Spleen (tissue), 10 donors: Measurements from ENCODE around the gene FEN1. TPM values are rescaled to one million over a fixed set of nuclear protein-coding genes. Genes with fewer than 3 reads are reported as not detected.

ENCODE experiments used
- polyA plus RNA-seq, 3 donors: library from polyadenylated mRNA; stranded (reverse); fragments of 200-250 nt; gene quantifications; one replicate each; pipeline ENCODE4 v1.2.1, GENCODE V29; 2013
- total RNA-seq, 7 donors: library from RNA; depleted of rRNA in 3 of 7; stranded (reverse); fragments of >200 nt in 3 of 7; fragmentation: NEBNext Ultra II Directional in 4 of 7; extraction: Animal tissue kit (Norgen Biotek cat#: 25700) in 4 of 7; gene quantifications; one replicate each; pipeline versions ENCODE4 v1.1.0 to v1.2.1, GENCODE V29; 2016 to 2021
- donor health status: healthy with polysubstance abuse.
- donor health status: DM: no; HTN: no; CAD: no; lungs with moderate emphysema.
- donor health status: DM: no; HTN: no; CAD: no.
- donor health status: Bipolar disorder and iron deficiency.
- donor health status: healthy.
- donor health status: DM: no; HTN: no; CAD: no.
- donor health status: DM: yes; HTN: yes; CAD: no.

FEN1 gene
- total and polyA plus RNA-seq, 10 donors, result 7.3 to 17.2 (median 14.8) TPM

Other genes with a start within 250 kb of the FEN1 start
- 1 to 10 TPM; 1.1 to 5.3 (median 3.3) TPM for gene SYT7, start 211.8 kb upstream of the FEN1 start, total RNA-seq
- under 1 TPM; 0.14 to 0.48 (median 0.43) TPM for gene SYT7, start 211.8 kb upstream of the FEN1 start, polyA plus RNA-seq
- 1 to 10 TPM; 2.0 to 5.0 (median 3.9) TPM for gene DAGLA, start 112.5 kb upstream of the FEN1 start, total RNA-seq
- gene DAGLA, start 112.5 kb upstream of the FEN1 start, polyA plus RNA-seq, result 1 to 10 TPM in 1 of 3 donors, under 1 TPM in 2; 0.27 to 1.2 (median 0.35) TPM
- 1 to 10 TPM in 1 of 7 donors, under 1 TPM in 6; 0.32 to 1.5 (median 0.79) TPM for gene MYRF, start 40.3 kb upstream of the FEN1 start, total RNA-seq
- gene MYRF, start 40.3 kb upstream of the FEN1 start, polyA plus RNA-seq, result under 1 TPM; 0.15 to 0.50 (median 0.45) TPM
- 10 to 100 TPM; 52.4 to 85.2 (median 62.0) TPM for gene TMEM258, start 312 bp upstream of the FEN1 start, total RNA-seq
- 100 to 1,000 TPM; 122 to 185 (median 125) TPM for gene TMEM258, start 312 bp upstream of the FEN1 start, polyA plus RNA-seq
- gene FADS1, start 24.1 kb downstream of the FEN1 start, total RNA-seq, result 10 to 100 TPM in 6 of 7 donors, 1 to 10 TPM in 1; 8.6 to 25.6 (median 12.9) TPM
- gene FADS1, start 24.1 kb downstream of the FEN1 start, polyA plus RNA-seq, result 1 to 10 TPM; 2.2 to 6.7 (median 3.3) TPM
- 10 to 100 TPM in 5 of 7 donors, 1 to 10 TPM in 2; 2.8 to 20.6 (median 11.1) TPM for gene FADS2, start 35.4 kb downstream of the FEN1 start, total RNA-seq
- 10 to 100 TPM in 2 of 3 donors, 1 to 10 TPM in 1; 5.5 to 16.8 (median 14.6) TPM for gene FADS2, start 35.4 kb downstream of the FEN1 start, polyA plus RNA-seq
- gene FADS3, start 98.6 kb downstream of the FEN1 start, total RNA-seq, result 10 to 100 TPM; 26.3 to 40.8 (median 32.0) TPM
- gene FADS3, start 98.6 kb downstream of the FEN1 start, polyA plus RNA-seq, result 10 to 100 TPM; 39.3 to 63.6 (median 52.7) TPM
- gene RAB3IL1, start 124.7 kb downstream of the FEN1 start, total RNA-seq, result 10 to 100 TPM; 34.3 to 57.1 (median 39.5) TPM
- 10 to 100 TPM in 2 of 3 donors, 1 to 10 TPM in 1; 6.5 to 17.6 (median 14.1) TPM for gene RAB3IL1, start 124.7 kb downstream of the FEN1 start, polyA plus RNA-seq
- gene BEST1, start 157.4 kb downstream of the FEN1 start, total RNA-seq, result 10 to 100 TPM in 5 of 7 donors, 1 to 10 TPM in 2; 6.8 to 20.4 (median 12.3) TPM
- 1 to 10 TPM; 2.6 to 4.3 (median 3.0) TPM for gene BEST1, start 157.4 kb downstream of the FEN1 start, polyA plus RNA-seq
- gene FTH1, start 174.7 kb downstream of the FEN1 start, total RNA-seq, result 1,000 to 10,000 TPM; 1,915 to 2,864 (median 2,469) TPM
- 1,000 to 10,000 TPM; 2,005 to 3,321 (median 2,533) TPM for gene FTH1, start 174.7 kb downstream of the FEN1 start, polyA plus RNA-seq